WERI-Rb-1 (cell line): ENCODE measurements around the gene C4orf50.

Experiments
- DNase-seq: peaks from one replicate; pipeline ENCODE4 v3.0.0-alpha.2; 2020
- H3K27ac ChIP-seq: fragments of 250-450 bp; sonication (Bioruptor Pico); 2 replicates; pipeline ENCODE4 v1.5.1; 2020; ENCODE audit warnings: mild to moderate bottlenecking, moderate library complexity
- H3K27me3 ChIP-seq: fragments of 250-450 bp; sonication (Bioruptor Pico); 2 replicates; pipeline ENCODE4 v1.5.1; 2021; ENCODE audit warnings: mild to moderate bottlenecking, low read depth, moderate library complexity; ENCODE audit not compliant: insufficient read depth, severe bottlenecking
- H3K36me3 ChIP-seq: fragments of 250-450 bp; sonication (Bioruptor Pico); 2 replicates; pipeline ENCODE4 v1.5.1; 2020; ENCODE audit warnings: mild to moderate bottlenecking, moderate library complexity
- H3K4me3 ChIP-seq: 2 replicates; pipeline ENCODE4 v1.5.1; 2011; ENCODE audit warnings: low read depth, mild to moderate bottlenecking, control low read depth, low read length
- H3K9me3 ChIP-seq: fragments of 250-450 bp; sonication (Bioruptor Pico); 2 replicates; pipeline ENCODE4 v1.5.1; 2021; ENCODE audit warnings: mild to moderate bottlenecking, moderate library complexity; ENCODE audit not compliant: severe bottlenecking
- TF ChIP-seq, protein P1 (sequence below): IDR thresholded peaks from 2 replicates; pipeline ENCODE4 v1.5.1; 2011; ENCODE audit warnings: low read depth, mild to moderate bottlenecking, control low read depth, inconsistent platforms, low read length

The C4orf50 gene

DNA sequence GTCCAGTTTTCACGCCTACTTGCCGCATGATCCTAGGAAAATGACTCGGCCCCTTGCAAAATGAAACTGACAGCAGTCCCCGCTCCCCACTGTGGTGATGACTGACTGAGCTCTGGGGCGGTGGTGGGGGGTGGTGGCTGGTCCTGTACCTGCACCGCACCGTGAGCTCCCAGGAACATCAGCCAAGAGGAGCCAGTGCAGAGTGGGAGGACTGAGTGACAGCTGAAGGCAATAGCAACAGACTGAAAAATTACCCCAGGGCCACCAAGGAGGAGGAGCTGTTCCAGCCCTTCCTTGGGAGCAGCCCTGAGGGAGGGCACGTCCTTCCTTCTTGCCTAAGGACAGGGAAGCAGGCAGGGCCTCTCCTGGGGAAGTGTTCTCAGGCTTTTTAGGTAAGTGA lies 2.4 kb upstream of the C4orf50 start:
- Histone ChIP-seq H3K4me3 (no peak overlapping the region), H3K27me3 (no peaks in the 10 kb centered on the region), H3K36me3 (no peaks in the 10 kb centered on the region), H3K9me3 (no peaks in the 10 kb centered on the region), H3K27ac (no peak overlapping the region)
- TF ChIP-seq, protein P1, sequence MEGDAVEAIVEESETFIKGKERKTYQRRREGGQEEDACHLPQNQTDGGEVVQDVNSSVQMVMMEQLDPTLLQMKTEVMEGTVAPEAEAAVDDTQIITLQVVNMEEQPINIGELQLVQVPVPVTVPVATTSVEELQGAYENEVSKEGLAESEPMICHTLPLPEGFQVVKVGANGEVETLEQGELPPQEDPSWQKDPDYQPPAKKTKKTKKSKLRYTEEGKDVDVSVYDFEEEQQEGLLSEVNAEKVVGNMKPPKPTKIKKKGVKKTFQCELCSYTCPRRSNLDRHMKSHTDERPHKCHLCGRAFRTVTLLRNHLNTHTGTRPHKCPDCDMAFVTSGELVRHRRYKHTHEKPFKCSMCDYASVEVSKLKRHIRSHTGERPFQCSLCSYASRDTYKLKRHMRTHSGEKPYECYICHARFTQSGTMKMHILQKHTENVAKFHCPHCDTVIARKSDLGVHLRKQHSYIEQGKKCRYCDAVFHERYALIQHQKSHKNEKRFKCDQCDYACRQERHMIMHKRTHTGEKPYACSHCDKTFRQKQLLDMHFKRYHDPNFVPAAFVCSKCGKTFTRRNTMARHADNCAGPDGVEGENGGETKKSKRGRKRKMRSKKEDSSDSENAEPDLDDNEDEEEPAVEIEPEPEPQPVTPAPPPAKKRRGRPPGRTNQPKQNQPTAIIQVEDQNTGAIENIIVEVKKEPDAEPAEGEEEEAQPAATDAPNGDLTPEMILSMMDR: no peak
- no peak for DNase-seq

DNA sequence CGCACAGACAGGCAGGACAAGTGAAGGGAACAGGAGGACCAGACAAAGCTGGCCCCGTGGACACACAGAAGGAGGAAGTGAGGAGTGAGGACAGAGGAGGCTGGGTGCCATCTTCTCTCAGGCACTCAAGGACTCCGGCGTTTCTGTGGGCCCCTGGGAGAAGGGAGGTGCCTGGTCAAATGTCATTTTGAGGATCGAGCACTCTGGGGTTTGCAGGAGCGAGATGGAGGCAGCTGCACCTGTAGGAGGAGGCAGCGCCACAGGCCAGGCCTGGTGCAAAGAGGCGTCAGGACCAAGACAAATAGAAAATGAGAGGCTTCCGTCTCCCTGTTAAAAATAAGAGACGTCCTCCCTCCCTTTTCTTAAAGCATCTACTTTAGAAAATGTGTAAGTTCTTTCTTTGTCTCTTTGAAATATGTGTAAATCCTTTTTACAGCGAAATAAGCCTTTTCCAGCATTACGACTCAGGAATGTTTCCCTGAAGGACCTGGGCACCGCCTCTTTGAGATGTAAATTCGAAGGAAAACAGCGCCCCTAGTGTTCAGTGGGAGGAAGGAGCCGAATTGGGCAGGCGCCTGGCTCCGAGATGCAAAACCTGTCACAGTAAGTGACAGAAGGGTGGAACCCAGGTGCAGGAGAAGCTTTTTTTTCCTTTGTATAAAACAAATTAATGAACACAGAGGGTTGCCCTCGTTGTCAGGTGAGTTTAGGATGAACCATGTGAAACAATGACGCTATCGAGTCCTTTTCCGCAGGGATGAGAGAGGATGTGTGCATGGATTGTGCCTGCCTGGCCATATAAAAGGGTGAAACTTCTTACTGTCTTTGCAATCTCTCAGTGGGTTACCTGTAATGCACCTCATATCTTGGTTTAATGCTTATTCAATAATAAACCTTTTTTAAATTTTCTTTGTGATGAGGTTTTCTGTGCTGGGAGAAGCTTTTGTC lies 1.4 kb upstream of the C4orf50 start:
- TF ChIP-seq, protein P1: peak; percentile 83
- no peaks in the 10 kb centered on the region for H3K36me3 ChIP-seq
- H3K27me3 ChIP-seq: no peaks in the 10 kb centered on the region
- H3K4me3 ChIP-seq: no peak overlapping the region
- H3K9me3 ChIP-seq: no peaks in the 10 kb centered on the region
- peak; percentile 71 for DNase-seq
- H3K27ac ChIP-seq: no peak overlapping the region

DNA sequence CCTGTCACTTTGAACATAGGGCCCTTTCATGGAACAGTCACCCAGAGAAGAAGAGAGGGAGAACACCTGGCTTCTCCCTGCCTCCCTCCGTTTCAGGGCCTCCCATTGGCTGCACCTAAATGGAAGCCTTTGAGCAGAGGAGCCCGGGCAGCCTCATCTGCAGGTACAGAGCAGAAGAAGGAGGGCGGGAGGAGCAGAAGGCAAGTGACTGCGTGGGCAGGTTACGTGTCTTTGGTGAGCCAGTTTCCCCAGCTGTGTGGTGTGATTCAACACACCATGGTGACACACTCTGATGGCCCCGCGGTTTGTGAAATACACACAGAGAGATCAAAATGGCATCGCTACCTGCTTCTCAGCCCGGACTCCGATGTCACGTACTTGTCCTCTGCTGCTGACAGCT lies 431 bp downstream of the C4orf50 start:
- Histone ChIP-seq H3K9me3 (no peaks in the 10 kb centered on the region), H3K27ac (no peak overlapping the region), H3K27me3 (no peaks in the 10 kb centered on the region), H3K36me3 (no peaks in the 10 kb centered on the region), H3K4me3 (no peak overlapping the region)
- TF ChIP-seq, protein P1: no peak
- DNase-seq: no peak

DNA sequence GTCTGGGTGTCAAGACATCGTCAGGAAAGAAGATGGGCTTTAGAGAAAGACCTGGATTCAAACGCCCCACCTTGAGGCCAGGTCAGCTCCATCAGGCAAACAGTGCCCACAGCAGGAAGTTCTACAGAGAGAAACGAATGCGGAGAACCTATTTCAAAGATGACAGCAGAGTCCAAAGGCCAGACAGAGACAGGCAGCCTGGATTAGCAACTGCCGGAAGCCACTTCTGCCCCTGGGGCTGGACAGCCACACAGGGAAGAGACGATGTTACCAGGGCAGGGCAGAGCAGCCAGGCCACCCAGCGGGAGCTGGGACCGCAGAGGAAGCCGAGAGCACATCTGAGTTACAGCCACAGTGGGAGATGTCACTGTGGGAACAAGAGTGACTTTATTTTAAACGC lies 1.2 kb downstream of the C4orf50 start:
- H3K27ac ChIP-seq: no peak overlapping the region
- H3K9me3 ChIP-seq: no peaks in the 10 kb centered on the region
- no peaks in the 10 kb centered on the region for H3K36me3 ChIP-seq
- H3K4me3 ChIP-seq: no peak overlapping the region
- no peaks in the 10 kb centered on the region for H3K27me3 ChIP-seq
- DNase-seq: no peak
- TF ChIP-seq, protein P1: no peak

DNA sequence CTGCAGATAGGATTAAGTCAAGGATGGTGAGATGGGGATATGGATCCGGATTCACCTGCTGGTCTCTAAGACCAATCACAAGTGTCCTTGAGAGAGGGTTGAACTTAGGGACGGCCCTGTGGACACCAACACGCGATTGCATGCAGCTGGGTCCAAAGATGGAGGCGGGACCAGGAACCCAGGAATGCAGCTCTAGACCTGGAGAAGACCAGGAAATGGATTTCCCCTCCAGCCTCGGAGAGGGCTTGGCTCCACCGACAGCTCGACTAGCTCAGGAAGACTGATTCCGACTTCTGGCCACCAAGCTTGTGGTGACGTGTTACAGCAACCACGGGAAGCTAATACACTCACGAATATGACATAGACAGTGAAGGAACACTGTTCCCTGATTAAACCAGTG lies 4.7 kb downstream of the C4orf50 start:
- no peaks in the 10 kb centered on the region for H3K27me3 ChIP-seq
- no peak overlapping the region for H3K4me3 ChIP-seq
- H3K27ac ChIP-seq: no peak overlapping the region
- TF ChIP-seq, protein P1: no peak
- no peaks in the 10 kb centered on the region for H3K36me3 ChIP-seq
- DNase-seq: no peak
- H3K9me3 ChIP-seq: no peaks in the 10 kb centered on the region

DNA sequence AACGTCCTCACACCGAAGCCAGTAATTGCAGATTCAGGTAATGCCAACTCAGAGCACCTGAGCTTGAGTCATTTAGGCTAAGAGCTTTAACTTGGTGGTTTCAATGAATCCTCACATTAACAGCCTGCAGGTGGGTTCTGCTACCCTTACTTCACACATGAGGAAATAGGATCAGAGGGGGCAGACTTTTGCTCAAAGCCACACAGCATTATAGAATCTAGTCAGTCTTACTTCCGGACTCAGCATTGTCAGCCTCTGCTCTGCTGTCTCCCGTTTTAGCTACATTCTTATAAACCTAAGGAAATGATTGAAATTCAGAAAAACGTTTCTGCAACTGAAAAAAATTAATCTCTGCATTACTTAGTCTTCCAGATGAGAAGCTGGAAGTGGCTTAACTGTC lies 6.0 kb downstream of the C4orf50 start:
- Histone ChIP-seq H3K27me3 (no peaks in the 10 kb centered on the region), H3K36me3 (no peaks in the 10 kb centered on the region), H3K4me3 (no peak overlapping the region), H3K27ac (no peak overlapping the region), H3K9me3 (no peaks in the 10 kb centered on the region)
- TF ChIP-seq, protein P1: no peak
- DNase-seq: no peak
